NB4 (cell line): Measurements from ENCODE around the gene IQGAP2.

Experiments used
- DNase-seq: peaks from one replicate; pipeline ENCODE4 v3.0.0; 2010; ENCODE audit warnings: low read depth
- H3K4me3 ChIP-seq: one replicate; pipeline ENCODE4 v1.5.1; 2011; ENCODE audit warnings: mild to moderate bottlenecking, low read depth, low read length, moderate library complexity
- CTCF ChIP-seq: IDR thresholded peaks from one replicate; pipeline ENCODE4 v1.5.1; 2012; ENCODE audit warnings: low read depth, low read length
- MYC ChIP-seq: IDR thresholded peaks from 2 replicates; pipeline ENCODE4 v1.6.1; 2011; ENCODE audit warnings: low read depth, low read length
- POLR2A ChIP-seq: IDR thresholded peaks from 2 replicates; pipeline ENCODE4 v1.6.1; 2011; ENCODE audit warnings: mild to moderate bottlenecking; ENCODE audit not compliant: insufficient read length; ENCODE audit errors: extremely low read depth
- TF ChIP-seq, protein P1 (sequence below): IDR thresholded peaks from 2 replicates; pipeline ENCODE4 v1.6.1; 2011; ENCODE audit warnings: low read depth, low read length

Gene IQGAP2

GRCh38 chr5:76688836-76689235, 285.8 kb downstream of the IQGAP2 start:
- TF ChIP-seq, protein P1, sequence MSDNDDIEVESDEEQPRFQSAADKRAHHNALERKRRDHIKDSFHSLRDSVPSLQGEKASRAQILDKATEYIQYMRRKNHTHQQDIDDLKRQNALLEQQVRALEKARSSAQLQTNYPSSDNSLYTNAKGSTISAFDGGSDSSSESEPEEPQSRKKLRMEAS = no peak
- TF ChIP-seq CTCF = no peak
- TF ChIP-seq MYC = no peak
- no peak for TF ChIP-seq POLR2A
- no peak for DNase-seq
- H3K4me3 ChIP-seq = no peak overlapping the region

DNA sequence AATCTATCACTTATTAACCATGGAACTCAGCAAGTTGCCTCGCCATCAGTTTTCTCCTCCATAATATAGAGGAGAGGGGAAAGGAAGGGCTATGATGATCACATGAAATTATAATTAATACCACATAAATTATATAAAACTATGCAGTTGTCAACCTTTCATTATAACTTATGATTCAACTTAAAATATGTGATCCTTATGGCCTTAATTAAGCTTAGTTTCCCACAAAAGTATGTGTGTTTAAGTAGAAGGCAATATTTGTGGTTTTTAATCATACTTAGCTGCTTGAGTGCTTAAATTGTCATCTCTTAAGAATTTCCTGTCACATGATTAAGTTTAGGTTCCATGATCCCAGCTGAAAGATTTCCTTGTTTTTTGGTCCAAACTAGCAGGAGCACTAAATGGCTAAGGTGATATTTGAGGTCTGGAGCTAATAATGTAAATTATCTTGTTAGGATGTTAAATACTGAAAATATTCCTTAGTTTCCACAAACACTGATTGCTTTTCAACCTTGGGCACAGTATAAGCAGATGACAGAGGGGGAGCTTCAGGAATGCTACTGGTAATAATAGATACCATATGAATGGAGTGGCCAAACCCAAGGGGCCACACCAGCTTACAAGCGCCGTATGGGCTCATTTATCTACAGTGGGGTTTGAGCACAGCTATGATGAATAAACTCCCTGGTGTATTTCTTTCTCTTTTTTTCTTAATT, 286.4 kb downstream of the IQGAP2 start:
- no peak overlapping the region for H3K4me3 ChIP-seq
- no peak for DNase-seq
- TF ChIP-seq CTCF = no peak
- TF ChIP-seq POLR2A = no peak
- no peak for TF ChIP-seq MYC
- TF ChIP-seq, protein P1 = no peak

DNA sequence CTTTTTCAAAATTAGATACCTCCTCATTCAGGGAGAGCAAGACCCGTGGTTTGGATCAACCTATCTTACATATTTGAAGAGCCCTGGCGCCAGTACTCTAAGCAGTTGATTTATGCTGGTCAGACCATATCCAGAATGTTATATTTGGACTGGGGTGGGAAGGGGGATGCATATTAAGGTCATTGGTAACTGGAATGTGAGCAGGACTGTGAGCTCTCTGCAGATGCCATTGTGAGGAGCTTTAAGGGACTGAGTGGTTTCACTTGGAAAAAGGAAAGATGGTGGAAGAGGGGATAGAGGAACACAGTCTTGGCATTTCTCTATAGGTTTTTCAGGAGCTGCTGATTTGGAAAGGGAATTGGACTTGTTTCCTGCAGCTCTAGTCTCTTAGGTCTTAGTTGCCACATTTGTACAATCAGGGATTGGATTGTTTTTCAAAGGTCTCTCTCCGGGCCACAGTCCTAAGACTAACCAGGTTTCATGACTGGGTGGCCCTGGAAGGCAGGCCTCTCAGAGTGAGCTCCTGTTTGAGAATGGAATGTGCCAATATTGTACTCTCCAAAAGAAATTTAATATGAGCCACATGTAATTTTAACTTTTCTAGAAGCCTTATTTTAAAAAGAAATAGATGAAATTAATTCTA, 287.1 kb downstream of the IQGAP2 start:
- DNase-seq = no peak
- no peak overlapping the region for H3K4me3 ChIP-seq
- TF ChIP-seq POLR2A = no peak
- no peak for TF ChIP-seq MYC
- TF ChIP-seq, protein P1 = no peak
- TF ChIP-seq CTCF = no peak

DNA sequence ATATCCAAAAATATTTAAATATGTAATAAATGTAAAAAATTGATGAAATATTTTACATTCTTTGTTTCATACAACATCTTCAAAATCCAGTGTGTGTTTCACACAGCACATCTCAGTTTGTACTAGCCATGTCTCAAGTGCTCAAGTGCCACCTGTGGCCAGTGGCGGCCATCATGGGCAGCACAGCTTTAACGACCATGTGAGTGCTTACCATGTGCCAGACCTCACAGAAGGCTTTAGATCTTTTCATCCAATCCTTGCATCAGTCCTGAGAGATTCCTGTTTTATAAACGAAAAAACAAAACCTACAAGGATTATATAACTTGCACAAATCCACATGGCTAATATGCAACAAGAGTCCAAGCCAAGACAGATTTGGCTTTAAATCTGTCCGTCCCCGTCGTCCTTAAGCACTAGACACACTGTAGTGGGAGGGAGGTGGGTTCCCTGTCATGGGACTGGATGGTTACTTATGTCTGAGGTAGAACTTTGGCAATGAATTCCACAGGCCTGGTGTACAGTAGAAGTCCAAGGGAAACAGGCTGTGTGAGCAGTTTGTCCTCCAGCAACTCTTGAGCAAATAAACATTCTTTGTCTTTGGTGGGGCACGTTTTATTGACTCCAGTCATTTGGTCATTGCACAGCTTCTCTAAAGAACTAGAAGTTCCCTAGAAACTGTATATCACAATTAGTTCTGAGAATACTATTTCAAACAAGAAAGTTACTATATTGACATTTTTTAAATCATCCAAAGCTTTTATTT, 287.8 kb downstream of the IQGAP2 start:
- DNase-seq = no peak
- H3K4me3 ChIP-seq = no peak overlapping the region
- TF ChIP-seq CTCF (no peak), POLR2A (no peak)

GRCh38 chr5:76691467-76692273, 288.6 kb downstream of the IQGAP2 start:
- no peak for DNase-seq
- TF ChIP-seq MYC (no peak), POLR2A (no peak), CTCF (no peak)
- TF ChIP-seq, protein P1 = no peak
- no peak overlapping the region for H3K4me3 ChIP-seq
